Measurements from ENCODE around the gene LRP1-AS. TPM values are rescaled to one million over a fixed set of nuclear protein-coding genes. Genes with fewer than 3 reads are reported as not detected.

LRP1-AS gene
- total RNA-seq, 1 donor from 2014 or later = not detected

GRCh38 chr12:57157588-57158173 is 10.3 kb upstream of the LRP1-AS start:
- peaks cover 31% of the 10 kb centered on the region for H3K36me3 Mint-ChIP-seq (ENCODE audit: insufficient read depth)
- no peaks in the 10 kb centered on the region for H3K27me3 Mint-ChIP-seq
- H3K4me1 Mint-ChIP-seq (ENCODE audit: low read depth) = no peaks in the 10 kb centered on the region
- no peak overlapping the region for H3K4me3 Mint-ChIP-seq (ENCODE audit: low read depth)
- no peak overlapping the region for H3K27ac Mint-ChIP-seq
- no peak for TF ChIP-seq CTCF (IDR thresholded peaks at IDR 0.05; ENCODE audit: unreplicated experiment)
- DNase-seq (ENCODE audit: low spot score, unreplicated experiment) = no peak
- no peaks in the 10 kb centered on the region for H3K9me3 Mint-ChIP-seq (ENCODE audit: low read depth)

- no peak overlapping the region for H3K27ac Mint-ChIP-seq
- no peaks in the 10 kb centered on the region for H3K4me1 Mint-ChIP-seq (ENCODE audit: low read depth)
- peaks cover 26% of the 10 kb centered on the region for H3K36me3 Mint-ChIP-seq (ENCODE audit: insufficient read depth)
- H3K27me3 Mint-ChIP-seq = no peaks in the 10 kb centered on the region
- H3K4me3 Mint-ChIP-seq (ENCODE audit: low read depth) = no peak overlapping the region
- TF ChIP-seq CTCF (IDR thresholded peaks at IDR 0.05; ENCODE audit: unreplicated experiment) = no peak
- no peaks in the 10 kb centered on the region for H3K9me3 Mint-ChIP-seq (ENCODE audit: low read depth)
- no peak for DNase-seq (ENCODE audit: low spot score, unreplicated experiment)
Measured at GRCh38 chr12:57156701-57157403, 9.4 kb upstream of the LRP1-AS start.

GRCh38 chr12:57154804-57155434 is 7.5 kb upstream of the LRP1-AS start:
- TF ChIP-seq CTCF (IDR thresholded peaks at IDR 0.05; ENCODE audit: unreplicated experiment) = no peak
- Mint-ChIP-seq H3K27me3 (no peaks in the 10 kb centered on the region), H3K9me3 (ENCODE audit: low read depth) (no peaks in the 10 kb centered on the region), H3K27ac (no peak overlapping the region), H3K36me3 (ENCODE audit: insufficient read depth) (peaks cover 20% of the 10 kb centered on the region), H3K4me3 (ENCODE audit: low read depth) (no peak overlapping the region), H3K4me1 (ENCODE audit: low read depth) (peaks cover 9% of the 10 kb centered on the region)
- no peak for DNase-seq (ENCODE audit: low spot score, unreplicated experiment)

- Mint-ChIP-seq H3K4me3 (ENCODE audit: low read depth) (no peak overlapping the region), H3K27ac (no peak overlapping the region), H3K9me3 (ENCODE audit: low read depth) (no peaks in the 10 kb centered on the region), H3K4me1 (ENCODE audit: low read depth) (peaks cover 17% of the 10 kb centered on the region), H3K36me3 (ENCODE audit: insufficient read depth) (peaks cover 22% of the 10 kb centered on the region), H3K27me3 (no peaks in the 10 kb centered on the region)
- DNase-seq (ENCODE audit: low spot score, unreplicated experiment) = no peak
- TF ChIP-seq CTCF (IDR thresholded peaks at IDR 0.05; ENCODE audit: unreplicated experiment) = no peak
Measured at GRCh38 chr12:57154076-57154475, 6.7 kb upstream of the LRP1-AS start.

- Mint-ChIP-seq H3K4me3 (ENCODE audit: low read depth) (no peak overlapping the region), H3K27ac (no peak overlapping the region), H3K9me3 (ENCODE audit: low read depth) (no peaks in the 10 kb centered on the region), H3K4me1 (ENCODE audit: low read depth) (peaks cover 20% of the 10 kb centered on the region), H3K27me3 (no peaks in the 10 kb centered on the region), H3K36me3 (ENCODE audit: insufficient read depth) (peaks cover 22% of the 10 kb centered on the region)
- no peak for TF ChIP-seq CTCF (IDR thresholded peaks at IDR 0.05; ENCODE audit: unreplicated experiment)
- no peak for DNase-seq (ENCODE audit: low spot score, unreplicated experiment)
Measured at GRCh38 chr12:57153415-57153997, 6.1 kb upstream of the LRP1-AS start.

Data from progenitor cell of endocrine pancreas (in vitro differentiated cells).